Ascending aorta (tissue), 2 donors: ENCODE data around the gene NEXN. TPM values are rescaled to one million over a fixed set of nuclear protein-coding genes. Genes with fewer than 3 reads are reported as not detected.

Experiments used
- DNase-seq, 2 donors: peaks; one replicate each; pipeline ENCODE4 v3.0.0-alpha.2; 2019; ENCODE audit warnings: low spot score in 2 of 2
- H3K27ac ChIP-seq, 2 donors: fragments of 200-600 bp; sonication (generic); one replicate each; pipeline ENCODE4 v1.5.1; 2016 to 2017; ENCODE audit warnings: mild to moderate bottlenecking in 1 of 2
- H3K27me3 ChIP-seq: fragments of 200-600 bp; sonication (generic); one replicate; pipeline ENCODE4 v1.5.1; 2017
- H3K36me3 ChIP-seq, 2 donors: fragments of 200-600 bp; sonication (generic); one replicate each; pipeline ENCODE4 v1.5.1; 2016
- H3K4me1 ChIP-seq, 2 donors: fragments of 200-600 bp; sonication (generic); one replicate each; pipeline ENCODE4 v1.5.1; 2016 to 2017; ENCODE audit warnings: mild to moderate bottlenecking in 1 of 2
- H3K4me3 ChIP-seq, 2 donors: fragments of 200-600 bp; sonication (generic); one replicate each; pipeline ENCODE4 v1.5.1; 2016 to 2017; ENCODE audit warnings: mild to moderate bottlenecking in 1 of 2
- H3K9me3 ChIP-seq, 2 donors: fragments of 200-600 bp; sonication (generic); one replicate each; pipeline ENCODE4 v1.5.1; 2016
- CTCF ChIP-seq, 3 experiments: fragments of 200-600 bp in 2 of 3; fragments of 450-650 bp in 1 of 3; sonication (generic) in 2 of 3; IDR thresholded peaks; one replicate each; pipeline ENCODE4 v1.5.1; 2016 to 2019; ENCODE audit warnings: antibody characterized with exemption in 3 of 3, mild to moderate bottlenecking in 1 of 3, moderate library complexity in 1 of 3
- intact Hi-C: fragments of 100-400 bp; cut with DNase I; formaldehyde crosslinking; loops from one replicate; pipeline ENCODE4 v1.15.1; 2023
- total RNA-seq: library from RNA; depleted of rRNA; stranded (reverse); fragments of >200 nt; gene quantifications from one replicate; pipeline ENCODE4 v1.1.0, GENCODE V29; 2016

The NEXN gene
- 38.2 TPM for total RNA-seq

- Histone ChIP-seq H3K9me3 (no peaks in the 10 kb centered on the region), H3K4me3 (peak within 1 kb of the TSS; percentile 70 to 95), H3K36me3 (peaks cover 5 to 18% of the 10 kb centered on the region in 2 donors), H3K4me1 (peaks cover 2 to 8% of the 10 kb centered on the region in 2 donors), H3K27me3 (no peaks in the 10 kb centered on the region), H3K27ac (peak within 1 kb of the TSS; percentile 86 to 98)
- DNase-seq, result peak; percentile 49 to 91
- intact Hi-C loops, result loop anchor here (1.0 to 2.0 kb wide), 3 partner anchors 55 to 205 kb away; partner anchors contain the start of gene MIGA1
- no peak for TF ChIP-seq CTCF (IDR thresholded peaks at IDR 0.05)
Measured at GRCh38 chr1:77888081-77888780, at the start of gene NEXN. NEXN (plus strand) TSS chr1:77888624; CDS start chr1:77916107, 27,483 bp downstream.

- Histone ChIP-seq H3K4me3 (no peak overlapping the region), H3K27ac (no peak overlapping the region), H3K36me3 (peaks cover 0 to 12% of the 10 kb centered on the region in 2 donors), H3K4me1 (no peaks in the 10 kb centered on the region), H3K9me3 (no peaks in the 10 kb centered on the region), H3K27me3 (no peaks in the 10 kb centered on the region)
- TF ChIP-seq CTCF (IDR thresholded peaks at IDR 0.05), result no peak
- intact Hi-C loops, result no loop called here
- no peak for DNase-seq
Measured at GRCh38 chr1:77841574-77841973, 46.9 kb upstream of the NEXN start.

GRCh38 chr1:77845951-77846350 is 42.5 kb upstream of the NEXN start:
- no peak overlapping the region for H3K4me3 ChIP-seq
- intact Hi-C loops, result no loop called here
- H3K27ac ChIP-seq, result no peak overlapping the region
- TF ChIP-seq CTCF (IDR thresholded peaks at IDR 0.05), result no peak
- no peaks in the 10 kb centered on the region for H3K9me3 ChIP-seq
- no peak for DNase-seq
- H3K36me3 ChIP-seq, result peaks cover 0 to 12% of the 10 kb centered on the region in 2 donors
- H3K27me3 ChIP-seq, result no peaks in the 10 kb centered on the region
- no peaks in the 10 kb centered on the region for H3K4me1 ChIP-seq

- H3K9me3 ChIP-seq, result no peaks in the 10 kb centered on the region
- no peak overlapping the region for H3K4me3 ChIP-seq
- no peak for TF ChIP-seq CTCF (IDR thresholded peaks at IDR 0.05)
- intact Hi-C loops, result no loop called here
- DNase-seq, result no peak
- no peaks in the 10 kb centered on the region for H3K27me3 ChIP-seq
- peaks cover 0 to 12% of the 10 kb centered on the region in 2 donors for H3K36me3 ChIP-seq
- no peak overlapping the region for H3K27ac ChIP-seq
- peaks cover 0 to 3% of the 10 kb centered on the region in 2 donors for H3K4me1 ChIP-seq
Measured at GRCh38 chr1:77846966-77847365, 41.5 kb upstream of the NEXN start.

GRCh38 chr1:77847621-77848080 is 40.8 kb upstream of the NEXN start:
- H3K27ac ChIP-seq, result no peak overlapping the region
- no peak overlapping the region for H3K4me3 ChIP-seq
- H3K4me1 ChIP-seq, result peaks cover 0 to 3% of the 10 kb centered on the region in 2 donors
- intact Hi-C loops, result no loop called here
- H3K36me3 ChIP-seq, result peaks cover 0 to 12% of the 10 kb centered on the region in 2 donors
- H3K27me3 ChIP-seq, result no peaks in the 10 kb centered on the region
- TF ChIP-seq CTCF (IDR thresholded peaks at IDR 0.05), result no peak
- DNase-seq, result no peak
- H3K9me3 ChIP-seq, result no peaks in the 10 kb centered on the region
